Smooth muscle cell (in vitro differentiated cells): Measurements from ENCODE around the gene BAAT. TPM values are rescaled to one million over a fixed set of nuclear protein-coding genes. Genes with fewer than 3 reads are reported as not detected.

Experiments used
- DNase-seq: peaks from one replicate; lab custom pipeline; 2025; ENCODE audit not compliant: unreplicated experiment; lab: John Stamatoyannopoulos, UW
- H2AFZ ChIP-seq: fragments of 200-600 bp; sonication (generic); 2 replicates; pipeline ENCODE4 v1.6.0; 2016; ENCODE audit warnings: antibody characterized with exemption, low read depth, mild to moderate bottlenecking
- H3F3A ChIP-seq: fragments of 200-600 bp; sonication (generic); 2 replicates; pipeline ENCODE4 v1.6.0; 2017; ENCODE audit warnings: antibody characterized with exemption, low read depth
- H3K27ac ChIP-seq: fragments of 200-600 bp; sonication (generic); 2 replicates; pipeline ENCODE4 v1.5.1; 2016; ENCODE audit warnings: low read depth, mild to moderate bottlenecking
- H3K27me3 ChIP-seq: fragments of 200-600 bp; sonication (generic); 2 replicates; pipeline ENCODE4 v1.6.1; 2016; ENCODE audit warnings: low read depth, mild to moderate bottlenecking
- H3K36me3 ChIP-seq: fragments of 200-600 bp; sonication (generic); 2 replicates; pipeline ENCODE4 v1.5.1; 2016; ENCODE audit warnings: low read depth
- H3K4me1 ChIP-seq: fragments of 200-600 bp; sonication (generic); 2 replicates; pipeline ENCODE4 v1.5.1; 2016; ENCODE audit warnings: low read depth
- H3K4me2 ChIP-seq: fragments of 200-600 bp; sonication (generic); 2 replicates; pipeline ENCODE4 v1.6.0; 2016; ENCODE audit warnings: mild to moderate bottlenecking
- H3K4me3 ChIP-seq: fragments of 200-600 bp; sonication (generic); 2 replicates; pipeline ENCODE4 v1.5.1; 2016; ENCODE audit warnings: mild to moderate bottlenecking
- H3K79me2 ChIP-seq: fragments of 200-600 bp; sonication (generic); 2 replicates; pipeline ENCODE4 v1.6.0; 2016; ENCODE audit warnings: low read depth, mild to moderate bottlenecking
- H3K9ac ChIP-seq: fragments of 200-600 bp; sonication (generic); 2 replicates; pipeline ENCODE4 v1.6.0; 2016; ENCODE audit warnings: low read depth
- H3K9me3 ChIP-seq: fragments of 200-600 bp; sonication (generic); replicated peaks from 2 replicates; pipeline ENCODE4 v1.5.1; 2016; ENCODE audit warnings: low read depth
- H4K20me1 ChIP-seq: fragments of 200-600 bp; sonication (generic); 2 replicates; pipeline ENCODE4 v1.6.0; 2016; ENCODE audit warnings: low read depth
- whole genome bisulfite sequencing: methylation state at CpG from one replicate; pipeline ENCODE4 v1.1.7; 2016; ENCODE audit warnings: low lambda C conversion rate; 5-methylcytosine and 5-hydroxymethylcytosine counted together
- polyA plus RNA-seq: library from polyadenylated mRNA; unstranded; fragments of >200 nt; fragmentation: Nextera tagmentation; extraction: Ambion mirVana; gene quantifications from 2 replicates; pipeline ENCODE4 v1.2.1, GENCODE V29; 2016
- total RNA-seq: library from RNA; depleted of rRNA; stranded (reverse); fragments of >200 nt; gene quantifications from 2 replicates; pipeline ENCODE4 v1.2.3, GENCODE V29; 2014
- TF ChIP-seq, protein P1 (sequence below): fragments of 200-600 bp; sonication (generic); IDR thresholded peaks from 2 replicates; pipeline ENCODE4 v1.5.1; 2017; ENCODE audit warnings: borderline replicate concordance, mild to moderate bottlenecking, antibody characterized with exemption; ENCODE audit not compliant: insufficient read depth, poor library complexity, severe bottlenecking

Gene BAAT
- total and polyA plus RNA-seq, 2 experiments from 2014 or later: not detected

GRCh38 chr9:101394687-101395086, 9.9 kb upstream of the BAAT start:
- Histone ChIP-seq H2AFZ (no peak overlapping the region), H3F3A (no peaks in the 10 kb centered on the region), H3K36me3 (peaks cover 19% of the 10 kb centered on the region), H3K27me3 (no peaks in the 10 kb centered on the region), H4K20me1 (peaks cover 25% of the 10 kb centered on the region), H3K9ac (no peak overlapping the region), H3K4me2 (no peak overlapping the region), H3K4me1 (peaks cover 8% of the 10 kb centered on the region), H3K9me3 (no peaks in the 10 kb centered on the region), H3K27ac (no peak overlapping the region), H3K4me3 (no peak overlapping the region), H3K79me2 (peaks cover 81% of the 10 kb centered on the region)
- WGBS: 97% methylated on average over 1 of the region's 1 CpG
- TF ChIP-seq, protein P1, sequence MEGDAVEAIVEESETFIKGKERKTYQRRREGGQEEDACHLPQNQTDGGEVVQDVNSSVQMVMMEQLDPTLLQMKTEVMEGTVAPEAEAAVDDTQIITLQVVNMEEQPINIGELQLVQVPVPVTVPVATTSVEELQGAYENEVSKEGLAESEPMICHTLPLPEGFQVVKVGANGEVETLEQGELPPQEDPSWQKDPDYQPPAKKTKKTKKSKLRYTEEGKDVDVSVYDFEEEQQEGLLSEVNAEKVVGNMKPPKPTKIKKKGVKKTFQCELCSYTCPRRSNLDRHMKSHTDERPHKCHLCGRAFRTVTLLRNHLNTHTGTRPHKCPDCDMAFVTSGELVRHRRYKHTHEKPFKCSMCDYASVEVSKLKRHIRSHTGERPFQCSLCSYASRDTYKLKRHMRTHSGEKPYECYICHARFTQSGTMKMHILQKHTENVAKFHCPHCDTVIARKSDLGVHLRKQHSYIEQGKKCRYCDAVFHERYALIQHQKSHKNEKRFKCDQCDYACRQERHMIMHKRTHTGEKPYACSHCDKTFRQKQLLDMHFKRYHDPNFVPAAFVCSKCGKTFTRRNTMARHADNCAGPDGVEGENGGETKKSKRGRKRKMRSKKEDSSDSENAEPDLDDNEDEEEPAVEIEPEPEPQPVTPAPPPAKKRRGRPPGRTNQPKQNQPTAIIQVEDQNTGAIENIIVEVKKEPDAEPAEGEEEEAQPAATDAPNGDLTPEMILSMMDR: no peak
- no peak for DNase-seq

DNA sequence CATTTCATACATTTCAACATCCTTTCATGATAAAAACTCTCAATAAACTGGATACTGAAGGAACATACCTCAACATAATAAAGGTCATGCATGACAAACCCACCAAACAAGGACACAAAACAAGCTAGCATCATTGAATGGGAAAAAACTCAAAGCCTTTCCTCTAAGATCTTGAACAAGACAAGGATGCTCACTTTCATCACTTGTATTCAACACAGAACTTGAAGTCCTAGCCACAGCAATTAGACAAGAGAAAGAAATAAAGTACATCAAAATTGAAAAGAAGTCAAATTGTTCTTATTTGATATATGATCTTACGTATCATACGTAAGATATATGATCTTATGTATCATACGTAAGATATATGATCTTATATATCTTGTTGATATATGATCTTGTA, 8.3 kb upstream of the BAAT start:
- H2AFZ ChIP-seq: no peak overlapping the region
- H3K27ac ChIP-seq: no peak overlapping the region
- H3K4me3 ChIP-seq: no peak overlapping the region
- no peaks in the 10 kb centered on the region for H3F3A ChIP-seq
- H4K20me1 ChIP-seq: peaks cover 25% of the 10 kb centered on the region
- no peaks in the 10 kb centered on the region for H3K27me3 ChIP-seq
- H3K4me1 ChIP-seq: peaks cover 5% of the 10 kb centered on the region
- WGBS: 99% methylated on average over 3 of the region's 3 CpGs
- H3K36me3 ChIP-seq: peaks cover 23% of the 10 kb centered on the region
- TF ChIP-seq, protein P1: no peak
- no peak overlapping the region for H3K4me2 ChIP-seq
- no peak for DNase-seq
- H3K9me3 ChIP-seq: no peaks in the 10 kb centered on the region
- no peak overlapping the region for H3K9ac ChIP-seq
- peaks cover 71% of the 10 kb centered on the region for H3K79me2 ChIP-seq

GRCh38 chr9:101388507-101388993, 3.7 kb upstream of the BAAT start:
- Histone ChIP-seq H3K27me3 (no peaks in the 10 kb centered on the region), H3K4me2 (no peak overlapping the region), H2AFZ (no peak overlapping the region), H3K4me1 (no peaks in the 10 kb centered on the region), H3K27ac (no peak overlapping the region), H4K20me1 (peaks cover 25% of the 10 kb centered on the region), H3F3A (no peaks in the 10 kb centered on the region), H3K9ac (no peak overlapping the region), H3K4me3 (no peak overlapping the region), H3K36me3 (peaks cover 16% of the 10 kb centered on the region), H3K9me3 (peaks cover 8% of the 10 kb centered on the region), H3K79me2 (peaks cover 25% of the 10 kb centered on the region)
- TF ChIP-seq, protein P1: peak; percentile 14
- WGBS: 95% methylated on average over 2 of the region's 2 CpGs
- no peak for DNase-seq

DNA sequence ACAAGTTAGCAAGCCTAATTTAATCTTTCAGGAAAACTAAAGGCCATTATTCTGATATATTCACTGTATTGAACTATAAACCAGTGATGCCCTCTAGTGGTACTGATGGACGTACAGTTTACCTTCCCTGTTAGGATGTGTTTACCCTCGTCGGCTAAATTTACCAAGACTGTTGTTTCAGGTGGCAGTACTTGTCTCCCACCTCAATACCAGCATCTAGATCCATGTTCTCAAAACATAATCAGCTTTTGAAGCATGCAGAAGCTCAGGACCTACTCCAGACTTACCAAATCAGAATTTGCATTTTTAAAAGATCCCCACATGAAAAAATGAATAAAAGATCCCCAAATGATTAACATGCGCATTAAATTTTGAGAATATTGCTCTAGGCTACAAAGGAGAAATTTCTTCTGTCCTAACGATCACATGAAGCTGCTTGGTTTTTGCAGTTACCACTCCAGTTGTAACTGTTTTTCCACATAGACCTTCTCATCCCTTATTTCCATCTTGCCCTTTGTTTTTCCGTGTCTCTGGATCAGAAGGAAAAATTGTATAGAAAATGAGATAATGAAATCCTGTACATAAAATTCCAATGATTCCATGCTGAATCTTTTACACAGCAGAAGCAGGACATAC, 3.2 kb upstream of the BAAT start:
- H3K36me3 ChIP-seq: peaks cover 16% of the 10 kb centered on the region
- H4K20me1 ChIP-seq: peaks cover 22% of the 10 kb centered on the region
- H3K4me3 ChIP-seq: no peak overlapping the region
- DNase-seq: no peak
- H2AFZ ChIP-seq: no peak overlapping the region
- H3K79me2 ChIP-seq: peaks cover 20% of the 10 kb centered on the region
- TF ChIP-seq, protein P1: peak; percentile 43
- H3K4me1 ChIP-seq: no peaks in the 10 kb centered on the region
- no peak overlapping the region for H3K9ac ChIP-seq
- H3K27me3 ChIP-seq: no peaks in the 10 kb centered on the region
- 71% methylated on average over 6 of the region's 6 CpGs for WGBS
- no peak overlapping the region for H3K27ac ChIP-seq
- no peaks in the 10 kb centered on the region for H3F3A ChIP-seq
- peaks cover 8% of the 10 kb centered on the region for H3K9me3 ChIP-seq
- no peak overlapping the region for H3K4me2 ChIP-seq
